CD4-positive, CD25-positive, alpha-beta regulatory T cell (primary cell): ENCODE measurements around the gene ATAD2B. TPM values are rescaled to one million over a fixed set of nuclear protein-coding genes. Genes with fewer than 3 reads are reported as not detected.
A peak's percentile ranks its signal among the peaks of the same experiment; 100 is the strongest.

Experiments used
- ATAC-seq, 2 donors: fragments of 150-1000 bp; cut with Tn5 transposase; one replicate each; pipeline ENCODE4 v1.10.0; 2021; ENCODE audit warnings: low read depth in 2 of 2, moderate number of reproducible peaks in 2 of 2, moderate library complexity in 1 of 2
- DNase-seq, 3 donors: peaks; one replicate each; pipeline versions ENCODE4 v3.0.0 to v3.0.0-alpha.2; 2012 to 2022; ENCODE audit warnings: mixed read lengths in 1 of 3
- H3K27ac ChIP-seq: one replicate; pipeline ENCODE4 v1.7.0; 2013; ENCODE audit warnings: mild to moderate bottlenecking, low read length; ENCODE audit not compliant: insufficient read depth, poor library complexity, severe bottlenecking
- H3K27me3 ChIP-seq: one replicate; pipeline ENCODE4 v1.7.0; 2013; ENCODE audit warnings: low read length; ENCODE audit not compliant: control insufficient read depth, insufficient read depth
- H3K36me3 ChIP-seq: one replicate; pipeline ENCODE4 v1.7.0; 2013; ENCODE audit warnings: mild to moderate bottlenecking, low read length, moderate library complexity; ENCODE audit not compliant: control insufficient read depth, insufficient read depth
- H3K4me1 ChIP-seq: 2 replicates; pipeline ENCODE4 v1.7.0; 2013; ENCODE audit warnings: mild to moderate bottlenecking, low read length; ENCODE audit not compliant: insufficient read depth, control insufficient read depth, poor library complexity, severe bottlenecking
- H3K4me3 ChIP-seq: one replicate; pipeline ENCODE4 v1.7.0; 2013; ENCODE audit warnings: low read depth, mild to moderate bottlenecking, low read length, moderate library complexity
- H3K9me3 ChIP-seq, 2 experiments: 1 replicate in 1 of 2; 2 replicates in 1 of 2; pipeline ENCODE4 v1.7.0; 2013; ENCODE audit warnings: low read length in 2 of 2, mild to moderate bottlenecking in 1 of 2, moderate library complexity in 1 of 2; ENCODE audit not compliant: control insufficient read depth in 2 of 2
- H3K27ac Mint-ChIP-seq, 3 donors: one replicate each; pipeline ENCODE4 v1.8.0; 2020 to 2022; ENCODE audit warnings: mild to moderate bottlenecking in 3 of 3, mixed read lengths in 3 of 3, moderate library complexity in 2 of 3
- H3K27me3 Mint-ChIP-seq: one replicate; pipeline ENCODE4 v1.8.0; 2022; ENCODE audit warnings: mild to moderate bottlenecking, mixed read lengths
- H3K36me3 Mint-ChIP-seq: one replicate; pipeline ENCODE4 v1.8.0; 2020; ENCODE audit warnings: mixed read lengths
- H3K4me1 Mint-ChIP-seq, 4 donors: one replicate each; pipeline ENCODE4 v1.8.0; 2020 to 2022; ENCODE audit warnings: mixed read lengths in 4 of 4, mild to moderate bottlenecking in 1 of 4
- H3K4me3 Mint-ChIP-seq, 4 donors: one replicate each; pipeline ENCODE4 v1.8.0; 2020 to 2022; ENCODE audit warnings: mild to moderate bottlenecking in 4 of 4, mixed read lengths in 4 of 4, moderate library complexity in 3 of 4
- H3K9me3 Mint-ChIP-seq, 7 donors: one replicate each; pipeline ENCODE4 v1.8.0; 2020 to 2022; ENCODE audit warnings: mixed read lengths in 7 of 7, mild to moderate bottlenecking in 3 of 7, moderate library complexity in 2 of 7
- polyA plus RNA-seq, 4 donors: library from polyadenylated mRNA; unstranded; fragments of 300-500 nt; fragmentation: Illumina TruSeq; gene quantifications; one replicate each; pipeline ENCODE4 v1.2.3, GENCODE V29; 2021
- total RNA-seq: library from RNA; stranded (reverse); gene quantifications from one replicate; pipeline ENCODE4 v1.2.3, GENCODE V29; 2022

ATAD2B gene
- total and polyA plus RNA-seq, 5 donors from 2014 or later = 4.0 to 53.2 (median 8.2) TPM

GRCh38 chr2:23925702-23926289 is 1.1 kb downstream of the ATAD2B start:
- H3K4me1 ChIP-seq = peaks cover 30% of the 10 kb centered on the region
- ATAC-seq (peak; percentile 36 to 44), DNase-seq (peak; percentile 37 to 89 (median 60))
- H3K27ac ChIP-seq = peak overlapping the region; percentile 99
- Mint-ChIP-seq H3K4me1 (peaks cover 26 to 63% (median 45%) of the 10 kb centered on the region in 4 donors), H3K27me3 (peaks cover 4% of the 10 kb centered on the region), H3K9me3 (no peaks in the 10 kb centered on the region), H3K27ac (peak overlapping the region; percentile 95 to 99 (median 97)), H3K4me3 (peak overlapping the region; percentile 95 to 100 (median 99)), H3K36me3 (no peaks in the 10 kb centered on the region)
- no peaks in the 10 kb centered on the region for H3K9me3 ChIP-seq
- H3K4me3 ChIP-seq = peak overlapping the region; percentile 87
- H3K27me3 ChIP-seq = no peaks in the 10 kb centered on the region
- no peaks in the 10 kb centered on the region for H3K36me3 ChIP-seq

- Histone ChIP-seq H3K27me3 (no peaks in the 10 kb centered on the region), H3K9me3 (no peaks in the 10 kb centered on the region), H3K27ac (peak overlapping the region; percentile 99), H3K36me3 (no peaks in the 10 kb centered on the region), H3K4me3 (peak overlapping the region; percentile 87), H3K4me1 (peaks cover 30% of the 10 kb centered on the region)
- H3K4me3 Mint-ChIP-seq = peak overlapping the region; percentile 95 to 100 (median 99)
- no peak for DNase-seq
- ATAC-seq = no peak
- H3K4me1 Mint-ChIP-seq = peaks cover 28 to 71% (median 50%) of the 10 kb centered on the region in 4 donors
- no peaks in the 10 kb centered on the region for H3K36me3 Mint-ChIP-seq
- peaks cover 4% of the 10 kb centered on the region for H3K27me3 Mint-ChIP-seq
- H3K9me3 Mint-ChIP-seq = no peaks in the 10 kb centered on the region
- H3K27ac Mint-ChIP-seq = peak overlapping the region in 1 of 3 donors; percentile 99
Observed at GRCh38 chr2:23924589-23925359, 2.1 kb downstream of the ATAD2B start.

- H3K9me3 ChIP-seq = no peaks in the 10 kb centered on the region
- DNase-seq (no peak), ATAC-seq (no peak)
- peak overlapping the region in 1 of 4 donors; percentile 29 for H3K4me3 Mint-ChIP-seq
- peaks cover 40 to 79% (median 63%) of the 10 kb centered on the region in 4 donors for H3K4me1 Mint-ChIP-seq
- no peaks in the 10 kb centered on the region for H3K36me3 Mint-ChIP-seq
- H3K27ac ChIP-seq = no peak overlapping the region
- no peaks in the 10 kb centered on the region for H3K27me3 ChIP-seq
- no peaks in the 10 kb centered on the region for H3K9me3 Mint-ChIP-seq
- H3K27me3 Mint-ChIP-seq = no peaks in the 10 kb centered on the region
- peaks cover 23% of the 10 kb centered on the region for H3K4me1 ChIP-seq
- H3K36me3 ChIP-seq = no peaks in the 10 kb centered on the region
- no peak overlapping the region for H3K4me3 ChIP-seq
- H3K27ac Mint-ChIP-seq = peak overlapping the region in 1 of 3 donors; percentile 45
Observed at GRCh38 chr2:23918837-23919489, 8.0 kb downstream of the ATAD2B start.

GRCh38 chr2:23916727-23917405 is 10.1 kb downstream of the ATAD2B start:
- Mint-ChIP-seq H3K27ac (peak overlapping the region in 2 of 3 donors; percentile 7 to 68), H3K36me3 (peaks cover 8% of the 10 kb centered on the region), H3K4me3 (peak overlapping the region in 3 of 4 donors; percentile 3 to 69 (median 10)), H3K4me1 (peaks cover 43 to 74% (median 55%) of the 10 kb centered on the region in 4 donors), H3K9me3 (no peaks in the 10 kb centered on the region), H3K27me3 (no peaks in the 10 kb centered on the region)
- H3K27ac ChIP-seq = no peak overlapping the region
- ATAC-seq (peak; percentile 52 to 60), DNase-seq (peak in 1 of 3 donors; percentile 45)
- no peaks in the 10 kb centered on the region for H3K27me3 ChIP-seq
- no peaks in the 10 kb centered on the region for H3K36me3 ChIP-seq
- no peaks in the 10 kb centered on the region for H3K9me3 ChIP-seq
- peak overlapping the region; percentile 20 for H3K4me3 ChIP-seq
- H3K4me1 ChIP-seq = peaks cover 18% of the 10 kb centered on the region

GRCh38 chr2:23915327-23915726 is 11.6 kb downstream of the ATAD2B start:
- no peaks in the 10 kb centered on the region for H3K9me3 Mint-ChIP-seq
- Histone ChIP-seq H3K27ac (no peak overlapping the region), H3K4me1 (peaks cover 18% of the 10 kb centered on the region), H3K9me3 (no peaks in the 10 kb centered on the region), H3K36me3 (no peaks in the 10 kb centered on the region), H3K27me3 (no peaks in the 10 kb centered on the region), H3K4me3 (no peak overlapping the region)
- DNase-seq = no peak
- H3K4me3 Mint-ChIP-seq = no peak overlapping the region
- peaks cover 40 to 71% (median 54%) of the 10 kb centered on the region in 4 donors for H3K4me1 Mint-ChIP-seq
- no peak for ATAC-seq
- peaks cover 10% of the 10 kb centered on the region for H3K36me3 Mint-ChIP-seq
- H3K27ac Mint-ChIP-seq = no peak overlapping the region
- no peaks in the 10 kb centered on the region for H3K27me3 Mint-ChIP-seq

GRCh38 chr2:23912054-23912453 is 14.9 kb downstream of the ATAD2B start:
- no peak overlapping the region for H3K4me3 ChIP-seq
- no peaks in the 10 kb centered on the region for H3K9me3 ChIP-seq
- no peak overlapping the region for H3K27ac ChIP-seq
- Mint-ChIP-seq H3K4me1 (peaks cover 29 to 47% (median 41%) of the 10 kb centered on the region in 4 donors), H3K36me3 (peaks cover 10% of the 10 kb centered on the region), H3K4me3 (no peak overlapping the region), H3K9me3 (peaks cover 0 to 4% (median 0%) of the 10 kb centered on the region in 7 donors), H3K27ac (peak overlapping the region in 2 of 3 donors; percentile 33 to 84), H3K27me3 (no peaks in the 10 kb centered on the region)
- no peaks in the 10 kb centered on the region for H3K27me3 ChIP-seq
- no peaks in the 10 kb centered on the region for H3K36me3 ChIP-seq
- DNase-seq (no peak), ATAC-seq (no peak)
- peaks cover 12% of the 10 kb centered on the region for H3K4me1 ChIP-seq

- no peak overlapping the region for H3K27ac Mint-ChIP-seq
- H3K4me3 Mint-ChIP-seq = no peak overlapping the region
- no peaks in the 10 kb centered on the region for H3K9me3 ChIP-seq
Observed at GRCh38 chr2:23905155-23905554, 21.8 kb downstream of the ATAD2B start.

More at GRCh38 chr2:23905155-23905554, 21.8 kb downstream of the ATAD2B start:
- Mint-ChIP-seq H3K9me3 (peaks cover 0 to 4% (median 0%) of the 10 kb centered on the region in 7 donors), H3K4me1 (peaks cover 26 to 54% (median 36%) of the 10 kb centered on the region in 4 donors), H3K36me3 (peaks cover 3% of the 10 kb centered on the region), H3K27me3 (no peaks in the 10 kb centered on the region)
- Histone ChIP-seq H3K36me3 (no peaks in the 10 kb centered on the region), H3K27ac (no peak overlapping the region), H3K27me3 (no peaks in the 10 kb centered on the region), H3K4me3 (no peak overlapping the region), H3K4me1 (peaks cover 3% of the 10 kb centered on the region)
- ATAC-seq = no peak
- no peak for DNase-seq
